Uterus (tissue), 2 donors: ENCODE results near the gene OPCML.

Experiments used
- POLR2A ChIP-seq, 2 donors: fragments of 450-650 bp; IDR thresholded peaks; one replicate each; pipeline ENCODE4 v1.6.1; 2016; ENCODE audit warnings: antibody characterized with exemption in 2 of 2, mild to moderate bottlenecking in 1 of 2, moderate library complexity in 1 of 2
- TF ChIP-seq, protein P1 (sequence below), 4 experiments: fragments of 200-600 bp in 2 of 4; fragments of 450-650 bp in 2 of 4; sonication (generic) in 2 of 4; IDR thresholded peaks; one replicate each; pipeline ENCODE4 v1.5.1; 2016 to 2019; ENCODE audit warnings: antibody characterized with exemption in 4 of 4, mild to moderate bottlenecking in 2 of 4, moderate library complexity in 1 of 4

DNA sequence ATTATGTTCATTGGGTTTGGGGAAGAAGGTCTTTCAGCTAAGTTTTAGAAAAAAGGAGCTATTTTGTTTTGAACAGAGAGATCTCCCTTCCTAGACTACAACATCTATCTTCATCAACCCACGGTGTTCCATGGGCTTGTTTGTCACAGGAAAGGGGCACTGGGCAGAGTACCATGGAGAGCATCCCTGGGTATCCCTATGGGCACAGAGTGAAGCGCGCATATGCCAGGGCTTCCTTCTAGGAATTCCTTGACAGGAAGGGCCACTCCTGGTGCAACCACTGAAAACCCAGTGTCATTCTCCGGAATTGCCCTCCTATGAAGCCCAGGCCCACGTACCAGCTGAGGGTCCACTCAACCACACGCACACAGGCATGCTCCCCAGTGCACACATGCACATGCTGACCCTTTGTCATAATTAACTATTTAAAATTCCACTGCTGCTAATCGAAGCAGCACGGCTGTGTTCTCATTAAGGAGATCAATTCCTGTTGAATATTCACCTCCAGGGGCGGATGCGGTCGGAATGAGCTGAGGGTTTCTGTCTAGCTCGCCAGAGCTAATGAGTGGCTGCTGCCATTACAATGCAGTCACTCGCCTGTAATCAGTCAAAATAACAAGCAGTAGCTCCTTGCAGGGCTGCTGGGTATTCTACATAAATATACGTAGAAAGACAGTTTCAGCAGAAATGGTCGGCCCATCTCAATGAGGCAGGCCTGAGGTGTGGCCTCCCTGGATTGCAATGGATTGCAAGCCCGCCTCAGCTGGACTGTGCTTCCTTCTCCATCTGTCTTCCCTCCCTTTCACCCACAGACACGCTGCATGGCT lies 512.5 kb downstream of the OPCML start:
- TF ChIP-seq, protein P1, sequence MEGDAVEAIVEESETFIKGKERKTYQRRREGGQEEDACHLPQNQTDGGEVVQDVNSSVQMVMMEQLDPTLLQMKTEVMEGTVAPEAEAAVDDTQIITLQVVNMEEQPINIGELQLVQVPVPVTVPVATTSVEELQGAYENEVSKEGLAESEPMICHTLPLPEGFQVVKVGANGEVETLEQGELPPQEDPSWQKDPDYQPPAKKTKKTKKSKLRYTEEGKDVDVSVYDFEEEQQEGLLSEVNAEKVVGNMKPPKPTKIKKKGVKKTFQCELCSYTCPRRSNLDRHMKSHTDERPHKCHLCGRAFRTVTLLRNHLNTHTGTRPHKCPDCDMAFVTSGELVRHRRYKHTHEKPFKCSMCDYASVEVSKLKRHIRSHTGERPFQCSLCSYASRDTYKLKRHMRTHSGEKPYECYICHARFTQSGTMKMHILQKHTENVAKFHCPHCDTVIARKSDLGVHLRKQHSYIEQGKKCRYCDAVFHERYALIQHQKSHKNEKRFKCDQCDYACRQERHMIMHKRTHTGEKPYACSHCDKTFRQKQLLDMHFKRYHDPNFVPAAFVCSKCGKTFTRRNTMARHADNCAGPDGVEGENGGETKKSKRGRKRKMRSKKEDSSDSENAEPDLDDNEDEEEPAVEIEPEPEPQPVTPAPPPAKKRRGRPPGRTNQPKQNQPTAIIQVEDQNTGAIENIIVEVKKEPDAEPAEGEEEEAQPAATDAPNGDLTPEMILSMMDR (IDR thresholded peaks at IDR 0.05) = no peak
- TF ChIP-seq POLR2A (IDR thresholded peaks at IDR 0.05) = no peak
